Renal pelvis (tissue), 4 donors: ENCODE data around the gene PTPN22. TPM values are rescaled to one million over a fixed set of nuclear protein-coding genes. Genes with fewer than 3 reads are reported as not detected.
"Not testable (repeated sequence)": the region's sequence is repeated elsewhere in the genome, so short reads cannot be mapped to it uniquely, and the experiment has no call there.

Experiments used
- DNase-seq: peaks from one replicate; pipeline ENCODE4 v3.0.0-alpha.2; 2013
- polyA plus RNA-seq, 3 donors: library from polyadenylated mRNA; unstranded; fragments of 120-200 nt; gene quantifications; one replicate each; pipeline ENCODE4 v1.2.1, GENCODE V29; 2013; ENCODE audit not compliant: insufficient read length in 3 of 3

The PTPN22 gene
- polyA plus RNA-seq, 3 donors: 0.24 to 0.53 (median 0.38) TPM

DNA sequence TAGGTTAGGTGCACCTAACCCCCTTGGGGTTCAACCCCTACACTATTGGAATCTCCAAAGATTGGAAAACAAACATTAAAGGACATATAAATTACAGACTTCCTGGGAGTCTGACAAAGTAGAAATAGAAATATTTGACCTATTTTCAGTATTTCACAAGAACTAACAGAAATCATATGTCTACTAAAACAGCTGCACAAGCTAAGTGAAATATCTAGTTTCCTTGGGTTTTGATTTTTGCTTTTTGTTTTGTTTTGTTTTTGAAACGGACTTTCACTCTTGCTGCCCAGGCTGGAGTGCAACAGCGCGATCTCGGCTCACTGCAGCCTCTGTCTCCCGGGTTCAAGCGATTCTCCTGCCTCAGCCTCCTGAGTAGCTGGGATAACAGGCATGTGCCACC lies 18.8 kb downstream of the PTPN22 start:
- DNase-seq: not testable (repeated sequence)

GRCh38 chr1:113850127-113850796 lies 21.2 kb downstream of the PTPN22 start:
- DNase-seq: no peak

GRCh38 chr1:113849072-113849471 lies 22.4 kb downstream of the PTPN22 start:
- no peak for DNase-seq

- no peak for DNase-seq
Observed at GRCh38 chr1:113846391-113847035, 25.0 kb downstream of the PTPN22 start.

GRCh38 chr1:113836534-113836933 lies 35.0 kb downstream of the PTPN22 start:
- DNase-seq: no peak

- peak; percentile 39 for DNase-seq
Observed at GRCh38 chr1:113835686-113836290, 35.7 kb downstream of the PTPN22 start.

- no peak for DNase-seq
Observed at GRCh38 chr1:113834716-113835115, 36.8 kb downstream of the PTPN22 start.

- DNase-seq: no peak
Observed at GRCh38 chr1:113830039-113830438, 41.5 kb downstream of the PTPN22 start.

- DNase-seq: no peak
Observed at GRCh38 chr1:113821916-113822315, 49.6 kb downstream of the PTPN22 start.

- DNase-seq: no peak
Observed at GRCh38 chr1:113818578-113818977, 52.9 kb downstream of the PTPN22 start.

DNA sequence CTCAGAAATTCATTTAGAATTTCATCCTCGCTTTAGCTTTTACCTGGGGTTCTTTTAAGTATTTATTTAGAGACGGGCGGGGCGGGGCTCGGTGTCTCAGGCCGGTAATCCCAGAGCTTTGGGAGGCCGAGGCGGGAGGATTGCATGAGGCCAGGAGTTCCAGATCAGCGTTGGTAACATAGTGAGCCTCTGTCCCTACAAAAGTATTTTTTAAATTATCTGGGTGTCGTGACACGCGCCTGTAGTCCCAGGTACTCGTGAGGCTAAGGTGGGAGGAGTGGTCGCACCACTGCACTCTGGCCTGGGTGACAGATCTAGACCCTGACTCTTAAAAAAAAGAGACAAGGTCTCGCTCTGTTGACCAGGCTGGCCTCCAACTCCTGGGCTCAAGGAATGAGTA lies 58.3 kb downstream of the PTPN22 start:
- DNase-seq: no peak

GRCh38 chr1:113812661-113813135 lies 58.8 kb downstream of the PTPN22 start:
- DNase-seq: no peak

DNA sequence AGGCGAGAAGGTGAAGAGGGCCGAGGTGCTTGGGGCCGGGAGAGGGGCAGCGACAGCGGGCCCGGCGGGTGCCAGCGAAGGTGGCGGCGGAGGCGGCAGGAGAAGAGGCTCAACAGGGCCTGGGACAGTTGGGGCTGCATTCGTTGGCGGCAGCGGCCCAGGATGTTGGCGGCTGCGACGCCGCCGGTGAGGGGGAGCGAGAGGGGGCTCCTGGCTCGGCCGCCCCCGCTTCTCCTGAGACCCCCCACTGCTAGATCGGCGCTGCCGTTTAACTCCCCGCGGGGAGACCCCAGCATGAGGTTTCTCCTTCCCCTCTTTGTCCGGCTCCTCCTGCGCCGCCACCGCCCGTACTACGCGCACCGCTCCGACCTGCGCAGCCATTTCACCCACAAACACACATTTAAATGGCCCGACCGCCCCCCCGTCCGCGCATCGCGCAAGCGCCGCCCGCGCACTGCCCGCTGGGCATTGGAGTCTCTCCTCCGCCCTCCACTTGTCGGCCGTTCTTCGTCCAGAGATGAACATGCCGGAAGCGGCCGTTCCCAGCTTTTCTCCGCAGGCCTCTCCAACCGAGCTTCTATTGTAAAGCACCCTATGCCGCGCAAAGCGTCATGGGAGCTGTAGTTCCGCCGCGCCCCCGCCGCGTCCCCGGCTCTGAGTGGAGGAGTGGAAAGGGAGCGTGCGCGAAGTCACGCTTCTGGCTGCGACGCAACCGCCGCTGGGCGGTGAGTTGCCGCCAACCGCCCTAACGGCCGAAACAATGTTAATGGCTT lies 59.4 kb downstream of the PTPN22 start, which contains the start of gene RSBN1:
RSBN1 (minus strand) TSS at position 589 of the 773 bp plus-strand sequence; CDS start at position 525, 64 bp downstream.
- peak; percentile 99 for DNase-seq

GRCh38 chr1:113811156-113811887 lies 60.2 kb downstream of the PTPN22 start:
- peak; percentile 24 for DNase-seq

- DNase-seq: no peak
Observed at GRCh38 chr1:113809670-113810602, 61.6 kb downstream of the PTPN22 start.

GRCh38 chr1:113808450-113809195 lies 62.9 kb downstream of the PTPN22 start:
- no peak for DNase-seq

DNA sequence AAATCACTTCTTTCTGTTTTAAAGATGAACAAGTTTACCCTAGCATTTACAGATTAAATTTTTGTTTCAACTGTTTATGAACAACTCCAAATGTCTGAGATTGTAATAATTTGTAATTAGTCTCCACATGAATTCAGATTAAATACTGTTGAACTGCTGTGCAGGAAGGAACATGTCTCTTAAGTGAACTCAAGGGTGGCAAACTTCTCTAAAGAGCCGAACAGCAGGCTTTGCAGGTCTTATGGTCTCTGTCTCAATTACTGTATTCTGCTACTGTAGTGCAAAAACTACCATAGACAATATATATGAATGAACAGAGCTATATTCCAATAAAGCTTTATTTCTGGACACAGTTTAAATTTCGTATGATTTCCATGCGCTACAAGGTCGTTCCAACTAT lies 65.9 kb downstream of the PTPN22 start:
- no peak for DNase-seq

- no peak for DNase-seq
Observed at GRCh38 chr1:113805256-113805531, 66.3 kb downstream of the PTPN22 start.

- DNase-seq: no peak
Observed at GRCh38 chr1:113804421-113805255, 66.9 kb downstream of the PTPN22 start.
